GM23338 (cell line): ENCODE measurements around the gene PGPEP1.

ENCODE experiments used
- CREB1 ChIP-seq: fragments of 250-450 bp; sonication (Bioruptor Pico); IDR thresholded peaks from 2 replicates; pipeline ENCODE4 v1.5.0; 2020; ENCODE audit warnings: low read depth, mild to moderate bottlenecking, moderate library complexity
- EZH2 ChIP-seq: fragments of 200-600 bp; sonication (generic); IDR thresholded peaks from one replicate; pipeline ENCODE4 v1.8.0; 2017; ENCODE audit warnings: antibody characterized with exemption, mild to moderate bottlenecking, low read depth; ENCODE audit not compliant: unreplicated experiment
- EZH2phosphoT487 ChIP-seq: fragments of 200-600 bp; sonication (generic); IDR thresholded peaks from one replicate; pipeline ENCODE4 v1.8.1; 2018; ENCODE audit warnings: antibody characterized with exemption; ENCODE audit not compliant: unreplicated experiment
- JUNB ChIP-seq: IDR thresholded peaks from one replicate; pipeline ENCODE4 v1.6.1; 2016; ENCODE audit warnings: antibody characterized with exemption; ENCODE audit not compliant: unreplicated experiment
- POLR2AphosphoS5 ChIP-seq: IDR thresholded peaks from 2 replicates; pipeline ENCODE4 v1.6.1; 2016; ENCODE audit warnings: antibody characterized with exemption, low read depth
- STAT1 ChIP-seq: IDR thresholded peaks from one replicate; pipeline ENCODE4 v1.6.1; 2016; ENCODE audit warnings: antibody characterized with exemption; ENCODE audit not compliant: unreplicated experiment
- ZNF114 ChIP-seq: fragments of 250-450 bp; sonication (Bioruptor Pico); IDR thresholded peaks from 2 replicates; pipeline ENCODE4 v1.5.0; 2020; ENCODE audit warnings: mild to moderate bottlenecking, moderate library complexity
- ZNF331 ChIP-seq: fragments of 250-450 bp; sonication (Bioruptor Pico); IDR thresholded peaks from 2 replicates; pipeline ENCODE4 v1.5.0; 2020; ENCODE audit warnings: low read depth, mild to moderate bottlenecking, moderate library complexity
- TF ChIP-seq, protein P1 (sequence below), 2 experiments: fragments of 200-600 bp in 1 of 2; sonication (generic) in 1 of 2; conservative IDR thresholded peaks; 2 replicates each; pipeline versions ENCODE4 v1.5.1 to v1.6.1; 2016 to 2017; ENCODE audit warnings: antibody characterized with exemption in 2 of 2, low read depth in 2 of 2, mild to moderate bottlenecking in 2 of 2, moderate library complexity in 1 of 2
- TF ChIP-seq, protein P2 (sequence below): IDR thresholded peaks from one replicate; pipeline ENCODE4 v1.6.1; 2018; ENCODE audit warnings: antibody characterized with exemption; ENCODE audit not compliant: unreplicated experiment

DNA sequence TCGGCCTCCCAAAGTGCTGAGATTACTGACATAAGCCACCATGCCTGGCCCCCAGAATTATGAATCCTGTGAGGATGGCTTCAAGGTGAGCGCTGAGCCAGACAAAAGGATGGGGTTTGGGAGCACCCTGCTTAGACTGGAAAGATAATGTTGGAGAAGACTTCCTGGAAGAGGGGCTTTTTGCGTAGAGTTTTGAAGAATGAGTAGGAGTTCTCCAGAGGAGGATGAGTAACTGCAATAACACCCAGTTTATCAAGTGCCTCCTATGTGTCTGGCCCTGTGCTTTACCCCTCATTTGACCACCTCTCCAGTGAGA lies 44.9 kb downstream of the PGPEP1 start:
- TF ChIP-seq, protein P1, sequence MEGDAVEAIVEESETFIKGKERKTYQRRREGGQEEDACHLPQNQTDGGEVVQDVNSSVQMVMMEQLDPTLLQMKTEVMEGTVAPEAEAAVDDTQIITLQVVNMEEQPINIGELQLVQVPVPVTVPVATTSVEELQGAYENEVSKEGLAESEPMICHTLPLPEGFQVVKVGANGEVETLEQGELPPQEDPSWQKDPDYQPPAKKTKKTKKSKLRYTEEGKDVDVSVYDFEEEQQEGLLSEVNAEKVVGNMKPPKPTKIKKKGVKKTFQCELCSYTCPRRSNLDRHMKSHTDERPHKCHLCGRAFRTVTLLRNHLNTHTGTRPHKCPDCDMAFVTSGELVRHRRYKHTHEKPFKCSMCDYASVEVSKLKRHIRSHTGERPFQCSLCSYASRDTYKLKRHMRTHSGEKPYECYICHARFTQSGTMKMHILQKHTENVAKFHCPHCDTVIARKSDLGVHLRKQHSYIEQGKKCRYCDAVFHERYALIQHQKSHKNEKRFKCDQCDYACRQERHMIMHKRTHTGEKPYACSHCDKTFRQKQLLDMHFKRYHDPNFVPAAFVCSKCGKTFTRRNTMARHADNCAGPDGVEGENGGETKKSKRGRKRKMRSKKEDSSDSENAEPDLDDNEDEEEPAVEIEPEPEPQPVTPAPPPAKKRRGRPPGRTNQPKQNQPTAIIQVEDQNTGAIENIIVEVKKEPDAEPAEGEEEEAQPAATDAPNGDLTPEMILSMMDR (conservative IDR thresholded peaks at IDR 0.05; ENCODE audit: low read depth in 2 of 2): no peak
- no peak for TF ChIP-seq JUNB
- TF ChIP-seq EZH2phosphoT487: no peak
- TF ChIP-seq EZH2: no peak
- no peak for TF ChIP-seq CREB1 (CRISPR knock-in tag)
- no peak for TF ChIP-seq POLR2AphosphoS5
- TF ChIP-seq, protein P2, sequence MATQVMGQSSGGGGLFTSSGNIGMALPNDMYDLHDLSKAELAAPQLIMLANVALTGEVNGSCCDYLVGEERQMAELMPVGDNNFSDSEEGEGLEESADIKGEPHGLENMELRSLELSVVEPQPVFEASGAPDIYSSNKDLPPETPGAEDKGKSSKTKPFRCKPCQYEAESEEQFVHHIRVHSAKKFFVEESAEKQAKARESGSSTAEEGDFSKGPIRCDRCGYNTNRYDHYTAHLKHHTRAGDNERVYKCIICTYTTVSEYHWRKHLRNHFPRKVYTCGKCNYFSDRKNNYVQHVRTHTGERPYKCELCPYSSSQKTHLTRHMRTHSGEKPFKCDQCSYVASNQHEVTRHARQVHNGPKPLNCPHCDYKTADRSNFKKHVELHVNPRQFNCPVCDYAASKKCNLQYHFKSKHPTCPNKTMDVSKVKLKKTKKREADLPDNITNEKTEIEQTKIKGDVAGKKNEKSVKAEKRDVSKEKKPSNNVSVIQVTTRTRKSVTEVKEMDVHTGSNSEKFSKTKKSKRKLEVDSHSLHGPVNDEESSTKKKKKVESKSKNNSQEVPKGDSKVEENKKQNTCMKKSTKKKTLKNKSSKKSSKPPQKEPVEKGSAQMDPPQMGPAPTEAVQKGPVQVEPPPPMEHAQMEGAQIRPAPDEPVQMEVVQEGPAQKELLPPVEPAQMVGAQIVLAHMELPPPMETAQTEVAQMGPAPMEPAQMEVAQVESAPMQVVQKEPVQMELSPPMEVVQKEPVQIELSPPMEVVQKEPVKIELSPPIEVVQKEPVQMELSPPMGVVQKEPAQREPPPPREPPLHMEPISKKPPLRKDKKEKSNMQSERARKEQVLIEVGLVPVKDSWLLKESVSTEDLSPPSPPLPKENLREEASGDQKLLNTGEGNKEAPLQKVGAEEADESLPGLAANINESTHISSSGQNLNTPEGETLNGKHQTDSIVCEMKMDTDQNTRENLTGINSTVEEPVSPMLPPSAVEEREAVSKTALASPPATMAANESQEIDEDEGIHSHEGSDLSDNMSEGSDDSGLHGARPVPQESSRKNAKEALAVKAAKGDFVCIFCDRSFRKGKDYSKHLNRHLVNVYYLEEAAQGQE: no peak
- no peak for TF ChIP-seq ZNF331 (CRISPR knock-in tag)
- no peak for TF ChIP-seq STAT1
- TF ChIP-seq ZNF114 (CRISPR knock-in tag): no peak
